Kidney capillary endothelial cell (primary cell): ENCODE measurements around the gene MYO5B.
"Not testable (repeated sequence)": the region's sequence is repeated elsewhere in the genome, so short reads cannot be mapped to it uniquely, and the experiment has no call there.

Experiments used
- DNase-seq: peaks from one replicate; pipeline ENCODE4 v3.0.0-alpha.2; 2018; ENCODE audit warnings: low spot score

MYO5B gene

GRCh38 chr18:49853011-49853410, 341.9 kb downstream of the MYO5B start:
- no peak for DNase-seq

DNA sequence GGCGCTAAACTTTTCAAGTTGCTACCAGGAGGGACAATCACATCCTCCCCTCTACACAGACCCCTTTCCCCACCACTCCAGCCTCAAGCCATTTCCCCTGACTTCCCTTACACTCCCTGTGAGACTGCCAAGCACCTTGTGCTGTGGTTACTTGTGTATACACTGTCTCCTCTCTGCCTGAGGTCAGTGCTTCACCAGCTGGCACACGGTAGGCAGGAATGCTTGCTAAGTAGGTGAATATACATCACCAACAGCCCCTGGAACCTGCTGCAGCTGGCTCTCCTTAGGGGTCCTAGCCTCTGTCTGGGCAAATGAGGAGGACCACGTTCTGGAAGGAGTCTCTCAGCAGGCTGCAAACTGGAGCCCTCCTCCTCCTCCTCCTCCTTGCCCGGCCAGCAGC, 343.3 kb downstream of the MYO5B start:
- DNase-seq: no peak

- DNase-seq: no peak
These were observed 344.3 kb downstream of the MYO5B start for GRCh38 chr18:49850636-49851035.

DNA sequence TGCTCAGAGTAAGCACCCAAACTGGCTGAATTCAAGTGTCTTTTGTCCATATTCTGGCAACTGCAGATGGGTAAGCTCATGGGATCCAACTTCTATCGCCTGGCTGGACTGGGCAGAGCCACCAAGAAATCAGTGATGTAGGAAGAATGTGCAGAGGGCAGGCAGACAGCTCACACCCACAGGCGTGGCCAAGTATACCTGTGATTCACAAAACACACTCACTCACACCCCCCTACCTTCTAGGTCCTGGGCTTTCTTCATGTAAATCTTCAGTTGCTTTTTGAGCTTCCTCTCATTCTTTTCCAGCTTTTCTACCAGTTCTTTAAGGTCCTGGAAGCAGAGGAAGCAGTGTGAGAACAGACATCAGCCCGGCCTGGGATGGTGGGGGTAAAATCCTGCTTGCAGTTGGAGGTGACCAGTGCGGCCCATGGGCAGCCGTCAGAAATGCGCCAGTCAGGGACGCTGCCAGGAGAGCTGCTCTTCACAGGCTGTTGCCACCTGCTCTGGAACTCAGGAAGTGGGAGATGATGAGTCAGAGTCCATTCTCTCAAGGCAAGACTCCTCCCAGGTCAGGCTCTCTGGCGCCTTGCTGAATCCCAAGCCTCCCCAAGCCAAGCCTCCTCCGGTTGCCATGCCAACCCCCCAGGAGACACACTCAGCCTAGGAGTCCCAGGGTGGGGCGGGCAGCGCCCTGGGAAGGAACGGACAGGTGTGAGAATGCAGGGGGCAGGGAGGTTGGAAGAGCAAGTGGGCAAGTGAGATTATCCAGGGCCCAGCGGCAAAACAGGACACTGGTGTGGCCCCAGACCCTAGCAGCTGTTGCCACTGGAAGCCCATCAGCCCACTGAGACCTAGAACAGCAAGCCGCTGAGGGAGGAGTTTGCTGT, 345.4 kb downstream of the MYO5B start:
- DNase-seq: peak; percentile 95

DNA sequence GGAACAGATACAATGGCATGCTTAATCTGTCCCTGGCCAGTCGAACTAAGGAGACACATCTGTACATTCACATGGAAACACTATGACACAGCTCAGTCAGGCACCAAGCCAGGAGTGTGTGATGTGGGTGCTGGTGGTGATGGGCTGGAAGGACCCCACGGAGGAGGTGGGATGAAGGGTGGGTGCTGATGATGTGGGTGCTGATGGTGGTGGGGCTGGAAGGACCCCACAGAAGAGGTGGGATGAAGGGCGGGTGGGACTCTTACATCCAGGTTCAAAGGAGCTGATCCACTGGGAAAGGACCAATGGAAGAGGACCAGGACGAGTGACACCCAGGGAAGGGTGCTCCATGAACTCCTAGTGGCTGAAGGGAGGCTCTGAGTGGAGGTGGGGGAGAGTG, 346.8 kb downstream of the MYO5B start:
- no peak for DNase-seq

- no peak for DNase-seq
These were observed 347.4 kb downstream of the MYO5B start for GRCh38 chr18:49847524-49847923.

GRCh38 chr18:49846718-49847470, 348.1 kb downstream of the MYO5B start:
- peak; percentile 34 for DNase-seq

GRCh38 chr18:49846361-49846662, 348.6 kb downstream of the MYO5B start:
- DNase-seq: no peak

DNA sequence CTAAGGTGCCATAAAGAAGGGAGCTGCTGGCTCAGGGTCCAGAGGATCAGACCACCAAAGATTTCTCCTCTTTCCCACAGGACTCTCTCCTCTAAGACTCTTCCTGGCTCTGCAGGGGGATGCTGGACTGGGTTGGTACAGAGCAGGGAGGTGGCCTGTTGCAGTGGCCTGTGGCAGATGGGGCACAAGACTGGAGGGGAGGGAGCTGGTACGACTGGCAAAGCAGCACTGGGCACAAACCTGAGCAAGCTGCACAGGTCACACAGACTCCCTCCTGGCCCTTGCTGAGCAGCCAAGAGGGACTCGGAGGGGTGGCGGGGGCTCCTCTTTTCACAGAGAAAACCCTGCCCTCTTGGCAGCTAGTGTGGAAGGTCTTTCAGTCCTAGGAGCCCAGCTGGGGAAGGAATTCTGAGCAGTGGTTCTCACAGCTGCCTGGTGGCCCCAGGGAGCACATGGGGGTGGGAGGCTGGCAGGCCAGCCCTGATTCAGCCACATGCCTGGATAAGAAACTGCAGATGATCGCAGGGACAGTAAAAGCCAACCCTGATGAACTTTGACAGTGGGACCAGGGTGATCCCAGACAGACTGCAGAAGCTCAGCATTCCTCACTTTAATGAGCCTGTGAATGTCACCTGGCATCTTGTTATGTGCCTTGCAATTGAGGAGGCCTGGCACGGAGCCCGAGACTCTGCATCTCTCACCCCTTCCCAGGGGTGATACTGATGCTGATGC, 349.2 kb downstream of the MYO5B start:
- DNase-seq: no peak

GRCh38 chr18:49844903-49845302, 350.0 kb downstream of the MYO5B start:
- DNase-seq: no peak

GRCh38 chr18:49843778-49844625, 350.9 kb downstream of the MYO5B start:
- DNase-seq: no peak

GRCh38 chr18:49843131-49843530, 351.8 kb downstream of the MYO5B start:
- DNase-seq: no peak

DNA sequence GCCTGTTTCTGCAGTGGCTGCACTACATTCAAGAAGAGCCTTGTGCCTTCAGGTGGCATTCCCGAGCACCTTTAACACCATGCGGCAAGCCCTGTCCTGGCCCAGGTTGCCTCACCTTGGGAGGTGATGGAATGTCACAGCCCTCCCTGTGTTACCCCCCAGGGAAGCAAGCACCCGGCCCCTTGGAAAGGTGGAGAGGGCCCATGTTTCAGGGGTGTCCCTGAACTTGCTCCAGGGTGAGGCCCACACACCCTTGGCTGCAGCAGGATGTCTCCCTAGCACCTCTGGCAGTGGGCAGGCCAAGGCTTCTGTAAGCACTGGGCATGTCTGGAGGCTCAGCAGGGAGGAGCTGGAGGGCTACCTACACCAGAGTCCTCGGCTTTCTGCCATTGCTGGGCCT, 352.3 kb downstream of the MYO5B start:
- DNase-seq: no peak

- DNase-seq: no peak
These were observed 353.4 kb downstream of the MYO5B start for GRCh38 chr18:49841236-49842217.

DNA sequence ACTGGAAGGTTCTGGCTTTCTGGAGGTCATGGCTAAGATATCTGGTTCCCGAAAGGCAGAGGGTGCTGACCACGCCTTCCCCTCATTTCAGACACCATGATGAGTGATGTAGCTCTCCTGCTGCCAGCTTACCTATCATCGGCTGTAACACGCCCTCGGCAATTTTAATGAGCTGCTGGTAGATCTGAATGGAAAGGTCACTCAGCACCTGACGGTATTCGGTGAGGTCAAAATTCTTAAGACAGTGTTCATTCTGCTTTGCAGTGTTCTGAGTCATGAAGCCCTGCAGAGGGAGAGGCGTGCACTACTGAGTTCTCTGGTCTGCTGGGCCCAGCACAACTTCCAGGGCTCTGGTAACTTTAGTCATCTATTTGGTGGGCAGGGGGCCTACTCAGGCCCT, 355.9 kb downstream of the MYO5B start:
- no peak for DNase-seq

DNA sequence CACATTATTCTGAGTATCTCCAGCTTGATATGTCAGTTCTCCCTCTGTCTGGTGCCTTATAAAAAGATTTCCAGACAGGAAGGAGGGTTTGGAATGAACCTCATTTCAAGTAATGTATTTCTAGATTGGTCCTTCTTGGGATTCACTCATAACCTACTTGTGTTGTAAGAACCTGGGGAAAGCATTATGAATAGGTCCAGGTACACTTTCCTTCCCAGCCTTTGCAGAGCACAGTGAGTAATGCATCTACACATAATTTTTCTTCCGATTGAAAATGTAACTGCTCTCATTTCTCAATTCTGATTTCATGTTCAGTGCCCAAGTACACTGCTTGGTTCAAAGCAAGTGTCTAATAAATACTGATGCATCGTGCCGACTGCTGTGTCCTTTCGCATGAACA, 356.6 kb downstream of the MYO5B start:
- DNase-seq: no peak

- DNase-seq: no peak
These were observed 357.1 kb downstream of the MYO5B start for GRCh38 chr18:49837889-49838288.

GRCh38 chr18:49837316-49837835, 357.6 kb downstream of the MYO5B start:
- not testable (repeated sequence) for DNase-seq

- DNase-seq: no peak
These were observed 359.5 kb downstream of the MYO5B start for GRCh38 chr18:49835405-49835804.

- DNase-seq: no peak
These were observed 360.7 kb downstream of the MYO5B start for GRCh38 chr18:49834258-49834657.
